Neural cell (in vitro differentiated cells): ENCODE results near the gene CD164L2. TPM values are rescaled to one million over a fixed set of nuclear protein-coding genes. Genes with fewer than 3 reads are reported as not detected.

ENCODE experiments used
- H2AFZ ChIP-seq: fragments of 200-600, 300-800 bp; sonication (generic), shearing (Covaris generic); 2 replicates; pipeline ENCODE4 v1.6.0; 2014; ENCODE audit warnings: low read depth, mild to moderate bottlenecking, antibody characterized with exemption, low read length, moderate library complexity
- H3F3A ChIP-seq: fragments of 200-600 bp; shearing (Covaris generic); 2 replicates; pipeline ENCODE4 v1.6.1; 2016; ENCODE audit warnings: mild to moderate bottlenecking, moderate library complexity, mixed read lengths, antibody characterized with exemption, low read length; ENCODE audit not compliant: insufficient read depth, poor library complexity, severe bottlenecking
- H3K27ac ChIP-seq: fragments of 200-600, 300-800 bp; sonication (generic), shearing (Covaris generic); 2 replicates; pipeline ENCODE4 v1.5.1; 2014; ENCODE audit warnings: mild to moderate bottlenecking, low read length, moderate library complexity
- H3K27me3 ChIP-seq: fragments of 300-800, 200-600 bp; sonication (generic), shearing (Covaris generic); 2 replicates; pipeline ENCODE4 v1.6.0; 2014; ENCODE audit warnings: mild to moderate bottlenecking, low read depth, low read length, moderate library complexity; ENCODE audit not compliant: insufficient read depth
- H3K36me3 ChIP-seq: fragments of 300-800, 200-600 bp; sonication (generic), shearing (Covaris generic); 2 replicates; pipeline ENCODE4 v1.5.1; 2014; ENCODE audit warnings: mild to moderate bottlenecking, antibody characterized with exemption, low read length, moderate library complexity; ENCODE audit not compliant: insufficient read depth
- H3K4me2 ChIP-seq: fragments of 300-800, 200-600 bp; sonication (generic), shearing (Covaris generic); 2 replicates; pipeline ENCODE4 v1.6.0; 2014; ENCODE audit warnings: mild to moderate bottlenecking, low read length
- H3K4me3 ChIP-seq: fragments of 300-800, 200-600 bp; sonication (generic), shearing (Covaris generic); 2 replicates; pipeline ENCODE4 v1.5.1; 2014; ENCODE audit warnings: mild to moderate bottlenecking, low read length, moderate library complexity
- H3K79me2 ChIP-seq: fragments of 200-600 bp; shearing (Covaris generic); replicated peaks from 2 replicates; pipeline ENCODE4 v1.6.0; 2014; ENCODE audit warnings: mild to moderate bottlenecking, low read length, moderate library complexity; ENCODE audit not compliant: insufficient read depth
- H3K9ac ChIP-seq: fragments of 300-800, 200-600 bp; sonication (generic), shearing (Covaris generic); 2 replicates; pipeline ENCODE4 v1.6.1; 2016; ENCODE audit warnings: mild to moderate bottlenecking, low read length, mixed read lengths
- H3K9me2 ChIP-seq: fragments of 200-600 bp; shearing (Covaris generic); 2 replicates; pipeline ENCODE4 v1.6.1; 2016; ENCODE audit warnings: mild to moderate bottlenecking, low read length, mixed read lengths; ENCODE audit not compliant: insufficient read depth
- H3K9me3 ChIP-seq: fragments of 200-600, 300-800 bp; sonication (generic), shearing (Covaris generic); 2 replicates; pipeline ENCODE4 v1.6.1; 2016; ENCODE audit warnings: mild to moderate bottlenecking, mixed run types, low read length, moderate library complexity, mixed read lengths
- H4K20me1 ChIP-seq: fragments of 200-600 bp; shearing (Covaris generic); 2 replicates; pipeline ENCODE4 v1.6.1; 2016; ENCODE audit warnings: mild to moderate bottlenecking, mixed run types; ENCODE audit not compliant: insufficient read depth
- CTCF ChIP-seq: fragments of 450-650 bp; IDR thresholded peaks from 2 replicates; pipeline ENCODE4 v1.5.1; 2014; ENCODE audit warnings: antibody characterized with exemption, mild to moderate bottlenecking, moderate library complexity; ENCODE audit not compliant: poor library complexity, severe bottlenecking
- EP300 ChIP-seq: fragments of 450-650 bp; conservative IDR thresholded peaks from 2 replicates; pipeline ENCODE4 v1.6.1; 2014; ENCODE audit warnings: antibody characterized with exemption, mild to moderate bottlenecking, moderate library complexity; ENCODE audit not compliant: poor library complexity, severe bottlenecking
- EZH2 ChIP-seq: fragments of 200-600, 300-800 bp; shearing (Covaris generic), sonication (generic); IDR thresholded peaks from 2 replicates; pipeline ENCODE4 v1.6.1; 2014; ENCODE audit warnings: antibody characterized with exemption, low read length, borderline replicate concordance, mild to moderate bottlenecking; ENCODE audit not compliant: insufficient read depth, poor library complexity, severe bottlenecking
- MXI1 ChIP-seq: fragments of 450-650 bp; conservative IDR thresholded peaks from 2 replicates; pipeline ENCODE4 v1.6.1; 2014; ENCODE audit warnings: antibody characterized with exemption, mild to moderate bottlenecking; ENCODE audit not compliant: poor library complexity, severe bottlenecking
- POLR2AphosphoS5 ChIP-seq: IDR thresholded peaks from 2 replicates; pipeline ENCODE4 v1.6.1; 2012
- RAD21 ChIP-seq: fragments of 450-650 bp; conservative IDR thresholded peaks from 2 replicates; pipeline ENCODE4 v1.6.1; 2014; ENCODE audit warnings: antibody characterized with exemption, mild to moderate bottlenecking, moderate library complexity
- SMC3 ChIP-seq: fragments of 450-650 bp; conservative IDR thresholded peaks from 2 replicates; pipeline ENCODE4 v1.6.1; 2014; ENCODE audit warnings: antibody characterized with exemption, mild to moderate bottlenecking, moderate library complexity; ENCODE audit not compliant: poor library complexity
- TAF1 ChIP-seq: IDR thresholded peaks from 2 replicates; pipeline ENCODE4 v1.6.1; 2012; ENCODE audit warnings: low read depth
- polyA plus RNA-seq: library from polyadenylated mRNA; depleted of rRNA; stranded (reverse); fragments of >200 nt; gene quantifications from 2 replicates; pipeline ENCODE4 v1.2.3, GENCODE V29; 2014
- TF ChIP-seq, protein P1 (sequence below): IDR thresholded peaks from 2 replicates; pipeline ENCODE4 v1.6.1; 2012; ENCODE audit warnings: borderline replicate concordance

The CD164L2 gene
- polyA plus RNA-seq, 1 donor from 2014 or later = not detected

DNA sequence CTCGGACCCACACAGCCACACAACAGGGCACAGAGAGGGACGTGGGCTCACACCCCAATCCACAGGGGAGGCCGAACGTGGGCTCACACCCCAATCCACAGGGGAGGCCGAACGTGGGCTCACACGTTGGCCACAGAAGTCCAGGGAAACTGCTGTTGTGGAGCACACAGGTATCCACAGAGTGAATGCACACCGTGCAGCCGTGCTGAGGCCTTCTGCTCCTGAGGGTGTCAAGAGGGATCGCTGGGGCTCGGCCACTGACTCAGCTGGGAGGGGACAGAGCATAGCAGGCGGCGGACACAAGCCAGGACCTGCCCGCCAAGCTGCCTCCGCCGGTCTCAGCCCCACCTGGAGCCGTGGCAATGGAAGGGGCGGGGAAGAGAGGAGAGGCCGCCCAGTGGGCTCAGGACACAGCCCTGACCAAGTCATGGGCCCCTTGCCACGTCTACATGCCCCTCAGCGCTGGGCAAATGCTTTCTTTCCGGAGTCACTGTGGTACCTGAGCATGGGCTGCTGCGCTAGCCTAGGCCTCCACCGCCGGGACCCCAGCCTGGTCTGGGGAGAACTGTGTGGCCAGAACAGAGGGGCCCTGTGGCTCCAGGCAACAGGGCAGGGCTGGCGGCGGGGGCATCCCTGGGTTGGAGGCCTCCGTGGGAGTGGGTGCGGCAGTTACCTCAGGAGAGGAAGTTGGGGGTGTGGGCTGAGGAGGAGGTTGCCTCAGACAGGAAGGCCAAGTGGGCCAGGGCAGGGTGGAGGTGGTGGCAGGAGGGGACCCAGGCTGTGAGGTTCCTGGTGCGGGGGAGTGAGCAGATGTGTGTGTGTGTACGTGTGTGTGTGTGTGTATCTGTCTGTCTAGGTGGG, 40.1 kb downstream of the CD164L2 start:
- H3K9me2 ChIP-seq = no peaks in the 10 kb centered on the region
- no peak overlapping the region for H3K9ac ChIP-seq
- H3K27ac ChIP-seq = no peak overlapping the region
- H3K79me2 ChIP-seq = no peaks in the 10 kb centered on the region
- H2AFZ ChIP-seq = no peak overlapping the region
- no peak overlapping the region for H3K4me2 ChIP-seq
- H3F3A ChIP-seq = no peaks in the 10 kb centered on the region
- no peaks in the 10 kb centered on the region for H4K20me1 ChIP-seq
- no peaks in the 10 kb centered on the region for H3K9me3 ChIP-seq
- no peak for TF ChIP-seq SMC3
- TF ChIP-seq, protein P1, sequence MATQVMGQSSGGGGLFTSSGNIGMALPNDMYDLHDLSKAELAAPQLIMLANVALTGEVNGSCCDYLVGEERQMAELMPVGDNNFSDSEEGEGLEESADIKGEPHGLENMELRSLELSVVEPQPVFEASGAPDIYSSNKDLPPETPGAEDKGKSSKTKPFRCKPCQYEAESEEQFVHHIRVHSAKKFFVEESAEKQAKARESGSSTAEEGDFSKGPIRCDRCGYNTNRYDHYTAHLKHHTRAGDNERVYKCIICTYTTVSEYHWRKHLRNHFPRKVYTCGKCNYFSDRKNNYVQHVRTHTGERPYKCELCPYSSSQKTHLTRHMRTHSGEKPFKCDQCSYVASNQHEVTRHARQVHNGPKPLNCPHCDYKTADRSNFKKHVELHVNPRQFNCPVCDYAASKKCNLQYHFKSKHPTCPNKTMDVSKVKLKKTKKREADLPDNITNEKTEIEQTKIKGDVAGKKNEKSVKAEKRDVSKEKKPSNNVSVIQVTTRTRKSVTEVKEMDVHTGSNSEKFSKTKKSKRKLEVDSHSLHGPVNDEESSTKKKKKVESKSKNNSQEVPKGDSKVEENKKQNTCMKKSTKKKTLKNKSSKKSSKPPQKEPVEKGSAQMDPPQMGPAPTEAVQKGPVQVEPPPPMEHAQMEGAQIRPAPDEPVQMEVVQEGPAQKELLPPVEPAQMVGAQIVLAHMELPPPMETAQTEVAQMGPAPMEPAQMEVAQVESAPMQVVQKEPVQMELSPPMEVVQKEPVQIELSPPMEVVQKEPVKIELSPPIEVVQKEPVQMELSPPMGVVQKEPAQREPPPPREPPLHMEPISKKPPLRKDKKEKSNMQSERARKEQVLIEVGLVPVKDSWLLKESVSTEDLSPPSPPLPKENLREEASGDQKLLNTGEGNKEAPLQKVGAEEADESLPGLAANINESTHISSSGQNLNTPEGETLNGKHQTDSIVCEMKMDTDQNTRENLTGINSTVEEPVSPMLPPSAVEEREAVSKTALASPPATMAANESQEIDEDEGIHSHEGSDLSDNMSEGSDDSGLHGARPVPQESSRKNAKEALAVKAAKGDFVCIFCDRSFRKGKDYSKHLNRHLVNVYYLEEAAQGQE = no peak
- no peak for TF ChIP-seq POLR2AphosphoS5
- no peak for TF ChIP-seq EP300
- TF ChIP-seq EZH2 = no peak
- TF ChIP-seq RAD21 = no peak
- no peak for TF ChIP-seq MXI1
- TF ChIP-seq CTCF = no peak
- no peak for TF ChIP-seq TAF1
- H3K4me3 ChIP-seq = no peak overlapping the region
- H3K27me3 ChIP-seq = no peaks in the 10 kb centered on the region
- H3K36me3 ChIP-seq = no peaks in the 10 kb centered on the region

- Histone ChIP-seq H3K4me3 (no peak overlapping the region), H4K20me1 (no peaks in the 10 kb centered on the region), H3K9me2 (no peaks in the 10 kb centered on the region), H3K4me2 (no peak overlapping the region), H3K9ac (no peak overlapping the region), H3K27me3 (no peaks in the 10 kb centered on the region), H3K27ac (no peak overlapping the region), H2AFZ (no peak overlapping the region), H3K9me3 (no peaks in the 10 kb centered on the region), H3K36me3 (no peaks in the 10 kb centered on the region), H3F3A (no peaks in the 10 kb centered on the region), H3K79me2 (no peaks in the 10 kb centered on the region)
- TF ChIP-seq POLR2AphosphoS5 = no peak
- no peak for TF ChIP-seq MXI1
- TF ChIP-seq CTCF = no peak
- no peak for TF ChIP-seq TAF1
- no peak for TF ChIP-seq EP300
- TF ChIP-seq SMC3 = no peak
- TF ChIP-seq EZH2 = no peak
- TF ChIP-seq, protein P1 = no peak
- no peak for TF ChIP-seq RAD21
Observed at GRCh38 chr1:27342391-27342777, 40.7 kb downstream of the CD164L2 start.
